WTC11 (cell line): ENCODE data around the gene AKAP13. TPM values are rescaled to one million over a fixed set of nuclear protein-coding genes. Genes with fewer than 3 reads are reported as not detected.

Source experiments
- ATAC-seq: fragments of 200-7000 bp; cut with Tn5 transposase; 2 replicates; pipeline ENCODE4 v1.10.0; 2021; ENCODE audit warnings: mild to moderate bottlenecking, moderate library complexity
- CTCF ChIA-PET: fragments of 300-600 bp; sonication (Branson Sonifier 250); formaldehyde crosslinking; loops from one replicate; lab custom pipeline; 2021; ENCODE audit warnings: antibody characterized with exemption; lab: Charles Lee
- POLR2A ChIA-PET: fragments of 350-600 bp; sonication (Branson Sonifier 250); formaldehyde crosslinking; loops from one replicate; lab custom pipeline; 2021; ENCODE audit warnings: antibody characterized with exemption; lab: Charles Lee
- DNase-seq: peaks from one replicate; pipeline ENCODE4 v3.0.0; 2021; ENCODE audit warnings: low spot score
- H3K27ac Mint-ChIP-seq: 2 replicates; pipeline ENCODE4 v1.8.0; 2021; ENCODE audit warnings: mixed read lengths
- H3K27me3 Mint-ChIP-seq: 2 replicates; pipeline ENCODE4 v1.8.0; 2021; ENCODE audit warnings: low read depth, mild to moderate bottlenecking, moderate library complexity, mixed read lengths
- H3K36me3 Mint-ChIP-seq: 2 replicates; pipeline ENCODE4 v1.8.0; 2021; ENCODE audit warnings: mixed read lengths
- H3K4me1 Mint-ChIP-seq: 2 replicates; pipeline ENCODE4 v1.8.0; 2022; ENCODE audit warnings: mixed read lengths
- H3K4me3 Mint-ChIP-seq: 2 replicates; pipeline ENCODE4 v1.8.0; 2021; ENCODE audit warnings: mild to moderate bottlenecking, moderate library complexity, mixed read lengths
- H3K9me3 Mint-ChIP-seq: 2 replicates; pipeline ENCODE4 v1.8.0; 2021; ENCODE audit warnings: mixed read lengths
- ATF3 ChIP-seq: sonication (generic); formaldehyde crosslinking; conservative IDR thresholded peaks from 2 replicates; pipeline ENCODE4 v1.8.1; 2022; ENCODE audit warnings: mild to moderate bottlenecking, missing genetic modification reagents
- ELF4 ChIP-seq: sonication (generic); formaldehyde crosslinking; IDR thresholded peaks from 2 replicates; pipeline ENCODE4 v1.8.1; 2022; ENCODE audit warnings: low read depth, mild to moderate bottlenecking, moderate library complexity, missing genetic modification reagents
- EMX1 ChIP-seq: fragments of 250-450 bp; sonication (Bioruptor Pico); IDR thresholded peaks from 2 replicates; pipeline ENCODE4 v1.8.0; 2021; ENCODE audit warnings: mild to moderate bottlenecking
- ETV6 ChIP-seq: sonication (generic); formaldehyde crosslinking; IDR thresholded peaks from 2 replicates; pipeline ENCODE4 v1.8.1; 2022; ENCODE audit warnings: mild to moderate bottlenecking, missing genetic modification reagents
- GABPB1 ChIP-seq: sonication (generic); formaldehyde crosslinking; IDR thresholded peaks from 2 replicates; pipeline ENCODE4 v1.8.1; 2023; ENCODE audit warnings: mild to moderate bottlenecking, missing genetic modification reagents
- GTF2I ChIP-seq: fragments of 250-450 bp; sonication (Bioruptor Pico); conservative IDR thresholded peaks from 2 replicates; pipeline ENCODE4 v1.4.0; 2021; ENCODE audit warnings: mild to moderate bottlenecking
- HMGA2 ChIP-seq: fragments of 250-450 bp; sonication (Bioruptor Pico); IDR thresholded peaks from 2 replicates; pipeline ENCODE4 v1.4.0; 2021; ENCODE audit warnings: mild to moderate bottlenecking, moderate library complexity
- IRF1 ChIP-seq: sonication (generic); formaldehyde crosslinking; IDR thresholded peaks from 2 replicates; pipeline ENCODE4 v1.8.0; 2023; ENCODE audit warnings: missing genetic modification reagents
- MLX ChIP-seq: sonication (generic); formaldehyde crosslinking; IDR thresholded peaks from 2 replicates; pipeline ENCODE4 v1.8.1; 2023; ENCODE audit warnings: mild to moderate bottlenecking, missing genetic modification reagents, moderate library complexity
- NFATC4 ChIP-seq: fragments of 250-450 bp; sonication (Bioruptor Pico); IDR thresholded peaks from 2 replicates; pipeline ENCODE4 v1.9.0; 2021; ENCODE audit warnings: mild to moderate bottlenecking
- NFE2L1 ChIP-seq: sonication (generic); formaldehyde crosslinking; IDR thresholded peaks from 2 replicates; pipeline ENCODE4 v1.8.1; 2023; ENCODE audit warnings: missing genetic modification reagents
- NR1H2 ChIP-seq: sonication (generic); formaldehyde crosslinking; IDR thresholded peaks from 2 replicates; pipeline ENCODE4 v1.9.0; 2021; ENCODE audit warnings: mild to moderate bottlenecking, moderate library complexity, missing genetic modification reagents
- NR3C1 ChIP-seq: sonication (generic); formaldehyde crosslinking; conservative IDR thresholded peaks from 2 replicates; pipeline ENCODE4 v1.8.1; 2023; ENCODE audit warnings: low read depth, mild to moderate bottlenecking, missing genetic modification reagents
- OVOL2 ChIP-seq: fragments of 250-450 bp; sonication (Bioruptor Pico); IDR thresholded peaks from 2 replicates; pipeline ENCODE4 v1.9.0; 2021; ENCODE audit warnings: mild to moderate bottlenecking, borderline replicate concordance
- PRDM15 ChIP-seq: sonication (generic); formaldehyde crosslinking; IDR thresholded peaks from 2 replicates; pipeline ENCODE4 v1.8.0; 2022; ENCODE audit warnings: missing genetic modification reagents
- STAT6 ChIP-seq: sonication (generic); formaldehyde crosslinking; conservative IDR thresholded peaks from 2 replicates; pipeline ENCODE4 v1.8.1; 2023; ENCODE audit warnings: mild to moderate bottlenecking, low read depth, missing genetic modification reagents, moderate library complexity
- ZNF219 ChIP-seq: sonication (generic); formaldehyde crosslinking; IDR thresholded peaks from 2 replicates; pipeline ENCODE4 v1.8.0; 2023; ENCODE audit warnings: missing genetic modification reagents, mild to moderate bottlenecking, borderline replicate concordance
- total RNA-seq: library from RNA; stranded (reverse); gene quantifications from 3 replicates; pipeline ENCODE4 v1.2.3, GENCODE V29; 2021

AKAP13 gene
- total RNA-seq, 1 experiment from 2014 or later = 50.3 TPM

GRCh38 chr15:85374831-85375230 is 5.6 kb upstream of the AKAP13 start:
- ChIA-PET CTCF (interaction anchor here (0.9 kb wide), 1 partner anchor 111 kb away, joined by 3 read pairs; no protein-coding TSS in a partner anchor), POLR2A (no interaction called here)
- Mint-ChIP-seq H3K4me1 (peaks cover 6% of the 10 kb centered on the region), H3K36me3 (no peaks in the 10 kb centered on the region), H3K9me3 (no peaks in the 10 kb centered on the region), H3K27me3 (no peaks in the 10 kb centered on the region), H3K4me3 (no peak overlapping the region), H3K27ac (no peak overlapping the region)
- ATAC-seq (no peak), DNase-seq (no peak)
- no peak for TF ChIP-seq EMX1 (CRISPR knock-in tag)
- no peak for TF ChIP-seq PRDM15 (CRISPR knock-in tag)
- no peak for TF ChIP-seq MLX (CRISPR knock-in tag)
- no peak for TF ChIP-seq ZNF219 (CRISPR knock-in tag)
- no peak for TF ChIP-seq GTF2I (CRISPR knock-in tag)
- TF ChIP-seq ATF3 (CRISPR knock-in tag) = no peak
- TF ChIP-seq ELF4 (CRISPR knock-in tag) = no peak
- no peak for TF ChIP-seq IRF1 (CRISPR knock-in tag)
- no peak for TF ChIP-seq NFATC4 (CRISPR knock-in tag)
- no peak for TF ChIP-seq GABPB1 (CRISPR knock-in tag)
- TF ChIP-seq NR1H2 (CRISPR knock-in tag) = no peak
- TF ChIP-seq NR3C1 (CRISPR knock-in tag) = no peak
- no peak for TF ChIP-seq HMGA2 (CRISPR knock-in tag)
- TF ChIP-seq ETV6 (CRISPR knock-in tag) = no peak

- ATAC-seq = no peak
- Mint-ChIP-seq H3K4me1 (peaks cover 15% of the 10 kb centered on the region), H3K9me3 (no peaks in the 10 kb centered on the region), H3K36me3 (no peaks in the 10 kb centered on the region), H3K27me3 (no peaks in the 10 kb centered on the region), H3K27ac (no peak overlapping the region), H3K4me3 (no peak overlapping the region)
- no peak for TF ChIP-seq MLX (CRISPR knock-in tag)
- TF ChIP-seq NFE2L1 = no peak
- no peak for TF ChIP-seq STAT6 (CRISPR knock-in tag)
- no peak for TF ChIP-seq OVOL2 (CRISPR knock-in tag)
- TF ChIP-seq NR1H2 (CRISPR knock-in tag) = no peak
- ChIA-PET CTCF (no interaction called here), POLR2A (no interaction called here)
- DNase-seq = no peak
Observed at GRCh38 chr15:85377269-85377668, 3.1 kb upstream of the AKAP13 start.
